ENCODE data around the gene RAB40B. TPM values are rescaled to one million over a fixed set of nuclear protein-coding genes. Genes with fewer than 3 reads are reported as not detected.

Gene RAB40B
- total and polyA plus RNA-seq, 4 donors = 4.9 to 12.2 (median 9.1) TPM

DNA sequence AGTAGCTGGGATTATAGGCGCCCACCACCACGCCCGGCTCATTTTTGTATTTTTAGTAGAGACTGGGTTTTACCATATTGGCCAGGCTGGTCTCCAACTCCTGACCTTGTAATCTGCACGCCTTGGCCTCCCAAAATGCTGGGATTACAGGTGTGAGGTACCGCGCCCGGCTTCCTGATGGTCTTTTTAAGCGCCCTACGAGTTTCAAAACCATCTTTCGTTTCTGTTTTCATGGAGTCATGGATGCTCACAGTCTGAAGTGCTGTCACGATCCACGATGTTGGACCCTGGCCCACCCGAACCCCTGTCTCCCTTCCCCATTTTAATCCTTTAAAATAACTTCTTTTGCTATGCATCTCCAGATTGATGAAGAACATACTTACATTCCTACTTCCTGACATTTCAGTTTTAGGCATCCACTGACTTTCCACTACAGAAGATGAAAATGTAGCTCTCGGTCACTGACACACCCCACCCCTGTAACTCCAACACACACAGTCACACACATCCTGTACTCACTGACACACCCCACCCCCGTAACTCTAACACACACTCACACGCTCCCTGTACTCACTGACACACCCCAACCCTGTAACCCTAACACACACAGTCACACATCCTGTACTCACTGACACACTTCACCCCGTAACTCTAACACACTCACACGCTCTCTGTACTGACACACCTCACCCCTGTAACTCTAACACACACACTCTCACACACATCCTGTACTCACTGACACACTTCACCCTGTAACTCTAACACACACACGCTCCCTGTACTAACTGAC is 27.6 kb downstream of the RAB40B start:
- H3K27ac ChIP-seq (ENCODE audit: low read depth in 1 of 2, low read length in 1 of 2) = peak overlapping the region in 1 of 2 donors; percentile 41
- no peak overlapping the region for H3K9ac ChIP-seq (ENCODE audit: insufficient read depth in 1 of 2, low read length in 2 of 2)
- peaks cover 0 to 15% (median 6%) of the 10 kb centered on the region in 5 donors for H3K4me1 ChIP-seq (ENCODE audit: control insufficient read depth in 5 of 5, insufficient read depth in 5 of 5, low read length in 5 of 5)
- no peak overlapping the region for H3K4me3 ChIP-seq
- 87 to 92% methylated on average over 19 of the region's 19 CpGs for WGBS, 2 donors
- DNase-seq (peak in 1 of 3 donors; percentile 31), ATAC-seq (ENCODE audit: insufficient read depth, low FRiP score) (no peak)
- H3K9me3 ChIP-seq (ENCODE audit: control insufficient read depth in 4 of 4, insufficient read depth in 3 of 4, low read length in 3 of 4) = no peaks in the 10 kb centered on the region
- H3K36me3 ChIP-seq (ENCODE audit: control insufficient read depth in 4 of 4, insufficient read depth in 4 of 4, low read length in 4 of 4) = peaks cover 0 to 3% (median 1%) of the 10 kb centered on the region in 4 donors
- no peaks in the 10 kb centered on the region for H3K27me3 ChIP-seq (ENCODE audit: control insufficient read depth in 3 of 3, insufficient read depth in 3 of 3, low read length in 2 of 3)
- TF ChIP-seq, protein P1, sequence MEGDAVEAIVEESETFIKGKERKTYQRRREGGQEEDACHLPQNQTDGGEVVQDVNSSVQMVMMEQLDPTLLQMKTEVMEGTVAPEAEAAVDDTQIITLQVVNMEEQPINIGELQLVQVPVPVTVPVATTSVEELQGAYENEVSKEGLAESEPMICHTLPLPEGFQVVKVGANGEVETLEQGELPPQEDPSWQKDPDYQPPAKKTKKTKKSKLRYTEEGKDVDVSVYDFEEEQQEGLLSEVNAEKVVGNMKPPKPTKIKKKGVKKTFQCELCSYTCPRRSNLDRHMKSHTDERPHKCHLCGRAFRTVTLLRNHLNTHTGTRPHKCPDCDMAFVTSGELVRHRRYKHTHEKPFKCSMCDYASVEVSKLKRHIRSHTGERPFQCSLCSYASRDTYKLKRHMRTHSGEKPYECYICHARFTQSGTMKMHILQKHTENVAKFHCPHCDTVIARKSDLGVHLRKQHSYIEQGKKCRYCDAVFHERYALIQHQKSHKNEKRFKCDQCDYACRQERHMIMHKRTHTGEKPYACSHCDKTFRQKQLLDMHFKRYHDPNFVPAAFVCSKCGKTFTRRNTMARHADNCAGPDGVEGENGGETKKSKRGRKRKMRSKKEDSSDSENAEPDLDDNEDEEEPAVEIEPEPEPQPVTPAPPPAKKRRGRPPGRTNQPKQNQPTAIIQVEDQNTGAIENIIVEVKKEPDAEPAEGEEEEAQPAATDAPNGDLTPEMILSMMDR (IDR thresholded peaks at IDR 0.05; ENCODE audit: control extremely low read depth, extremely low read depth) = no peak

DNA sequence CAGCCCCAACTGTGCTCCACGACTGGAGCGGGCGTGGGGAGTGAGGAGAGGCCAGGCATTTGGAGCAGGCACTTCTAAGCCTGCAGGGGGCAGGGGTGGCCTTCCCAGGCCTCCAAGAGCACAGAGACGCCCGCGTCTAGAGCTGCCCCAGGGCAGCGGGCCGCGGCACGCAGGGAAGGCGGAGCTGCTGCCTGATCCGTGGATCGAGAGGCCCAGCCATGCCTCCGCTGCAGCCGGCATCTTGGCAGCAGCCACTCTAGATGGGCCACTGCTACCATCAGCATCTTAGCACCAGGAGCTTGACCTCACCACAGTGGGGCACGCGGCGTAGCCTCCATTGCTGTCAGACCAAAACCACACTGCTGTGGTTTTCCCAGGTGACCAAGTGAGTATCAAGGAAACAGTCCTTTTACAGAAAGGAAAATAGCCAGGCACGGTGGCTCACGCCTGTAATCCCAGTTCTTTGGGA is 29.8 kb downstream of the RAB40B start:
- DNase-seq = peak; percentile 47 to 65 (median 60)
- H3K27ac ChIP-seq (ENCODE audit: low read depth in 1 of 2, low read length in 1 of 2) = peak overlapping the region in 1 of 2 donors; percentile 41
- H3K27me3 ChIP-seq (ENCODE audit: control insufficient read depth in 3 of 3, insufficient read depth in 3 of 3, low read length in 2 of 3) = no peaks in the 10 kb centered on the region
- no peak overlapping the region for H3K9ac ChIP-seq (ENCODE audit: insufficient read depth in 1 of 2, low read length in 2 of 2)
- peak; percentile 78 for ATAC-seq (ENCODE audit: insufficient read depth, low FRiP score)
- H3K9me3 ChIP-seq (ENCODE audit: control insufficient read depth in 4 of 4, insufficient read depth in 3 of 4, low read length in 3 of 4) = no peaks in the 10 kb centered on the region
- H3K36me3 ChIP-seq (ENCODE audit: control insufficient read depth in 4 of 4, insufficient read depth in 4 of 4, low read length in 4 of 4) = peaks cover 0 to 7% (median 1%) of the 10 kb centered on the region in 4 donors
- peaks cover 0 to 15% (median 7%) of the 10 kb centered on the region in 5 donors for H3K4me1 ChIP-seq (ENCODE audit: control insufficient read depth in 5 of 5, insufficient read depth in 5 of 5, low read length in 5 of 5)
- H3K4me3 ChIP-seq = no peak overlapping the region
- WGBS, 2 donors = 20 to 38% methylated on average over 20 of the region's 20 CpGs
- TF ChIP-seq, protein P1 (IDR thresholded peaks at IDR 0.05; ENCODE audit: control extremely low read depth, extremely low read depth) = peak; percentile 35

DNA sequence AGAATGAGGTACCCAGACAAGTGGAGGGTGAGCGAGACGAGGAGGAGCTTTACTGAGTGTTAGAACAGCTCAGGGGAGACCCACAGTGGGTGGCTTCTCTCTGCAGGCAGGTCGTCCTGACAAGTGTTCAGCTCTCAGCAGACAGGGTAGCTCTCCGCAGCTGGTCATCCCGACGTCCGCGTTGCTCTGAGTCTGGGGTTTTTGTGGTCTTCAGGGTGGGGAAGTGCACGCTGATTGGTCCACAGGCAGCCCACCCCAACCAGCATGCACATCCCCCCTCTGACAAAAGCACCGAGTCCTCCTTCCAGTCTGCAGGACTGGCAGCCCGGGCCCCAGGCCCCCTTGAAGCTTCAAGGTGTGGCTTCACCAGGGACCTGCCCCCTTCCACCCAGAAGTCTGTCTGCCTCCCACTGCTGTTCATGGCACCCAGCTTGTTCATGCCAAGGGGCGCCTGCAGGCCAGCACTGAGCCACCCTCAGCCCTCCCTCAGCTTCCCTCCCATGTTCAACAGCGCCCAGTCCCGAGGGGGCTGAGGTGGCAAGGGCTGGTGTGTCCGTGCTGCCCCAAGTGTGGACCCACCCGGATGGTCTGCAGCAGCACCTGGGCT is 30.4 kb downstream of the RAB40B start:
- H3K27me3 ChIP-seq (ENCODE audit: control insufficient read depth in 3 of 3, insufficient read depth in 3 of 3, low read length in 2 of 3) = no peaks in the 10 kb centered on the region
- ATAC-seq (ENCODE audit: insufficient read depth, low FRiP score) = no peak
- H3K27ac ChIP-seq (ENCODE audit: low read depth in 1 of 2, low read length in 1 of 2) = no peak overlapping the region
- TF ChIP-seq, protein P1 (IDR thresholded peaks at IDR 0.05; ENCODE audit: control extremely low read depth, extremely low read depth) = no peak
- no peaks in the 10 kb centered on the region for H3K9me3 ChIP-seq (ENCODE audit: control insufficient read depth in 4 of 4, insufficient read depth in 3 of 4, low read length in 3 of 4)
- peaks cover 0 to 7% (median 1%) of the 10 kb centered on the region in 4 donors for H3K36me3 ChIP-seq (ENCODE audit: control insufficient read depth in 4 of 4, insufficient read depth in 4 of 4, low read length in 4 of 4)
- WGBS, 2 donors = 73 to 78% methylated on average over 16 of the region's 16 CpGs
- DNase-seq = no peak
- H3K9ac ChIP-seq (ENCODE audit: insufficient read depth in 1 of 2, low read length in 2 of 2) = no peak overlapping the region
- no peak overlapping the region for H3K4me3 ChIP-seq
- peaks cover 0 to 15% (median 7%) of the 10 kb centered on the region in 5 donors for H3K4me1 ChIP-seq (ENCODE audit: control insufficient read depth in 5 of 5, insufficient read depth in 5 of 5, low read length in 5 of 5)
